Right lobe of liver (tissue), 6 donors: Measurements from ENCODE around the gene NEDD9. TPM values are rescaled to one million over a fixed set of nuclear protein-coding genes. Genes with fewer than 3 reads are reported as not detected.

ENCODE experiments used
- ATAC-seq, 4 donors: fragments of 200-7000 bp; cut with Tn5 transposase; one replicate each; pipeline ENCODE4 v1.9.1; 2020; ENCODE audit warnings: mild to moderate bottlenecking in 4 of 4, moderate library complexity in 4 of 4
- DNase-seq, 3 donors: peaks; one replicate each; pipeline ENCODE4 v3.0.0-alpha.2; 2020
- H3K27ac ChIP-seq, 3 donors: fragments of 200-600 bp; one replicate each; pipeline ENCODE4 v1.8.0; 2022
- H3K27me3 ChIP-seq, 2 donors: fragments of 200-600 bp; one replicate each; pipeline ENCODE4 v1.8.0; 2022
- H3K36me3 ChIP-seq, 4 donors: fragments of 200-600 bp; sonication (generic) in 1 of 4; one replicate each; pipeline versions ENCODE4 v1.5.1 to v1.8.0; 2017 to 2022; ENCODE audit warnings: control low read depth in 1 of 4
- H3K4me1 ChIP-seq, 4 donors: fragments of 200-600 bp; sonication (generic) in 1 of 4; one replicate each; pipeline versions ENCODE4 v1.5.1 to v1.8.0; 2017 to 2022; ENCODE audit warnings: control low read depth in 1 of 4
- H3K4me3 ChIP-seq, 3 donors: fragments of 200-600 bp; one replicate each; pipeline ENCODE4 v1.8.0; 2022
- H3K9me3 ChIP-seq, 4 donors: fragments of 200-600 bp; sonication (generic) in 1 of 4; one replicate each; pipeline versions ENCODE4 v1.5.1 to v1.8.0; 2017 to 2022; ENCODE audit warnings: control low read depth in 1 of 4
- POLR2A ChIP-seq: fragments of 450-650 bp; IDR thresholded peaks from one replicate; pipeline ENCODE4 v1.6.1; 2017; ENCODE audit warnings: antibody characterized with exemption, mild to moderate bottlenecking
- WGBS: methylation state at CpG from one replicate; pipeline ENCODE4 v1.1.6; 2018; ENCODE audit warnings: low coverage, low lambda C conversion rate; ENCODE audit not compliant: insufficient coverage; ENCODE audit errors: missing lambda C conversion rate; 5-methylcytosine and 5-hydroxymethylcytosine counted together
- intact Hi-C, 2 donors: fragments of 100-400 bp; cut with DNase I; formaldehyde crosslinking; loops; one replicate each; pipeline versions ENCODE4 v1.11.2 to v1.14.1; 2022
- total RNA-seq, 6 experiments: library from RNA; depleted of rRNA in 2 of 6; stranded (reverse); fragments of >200 nt in 2 of 6; fragmentation: NEBNext Ultra II Directional in 3 of 6; extraction: Animal tissue kit (Norgen Biotek cat#: 25700) in 3 of 6; gene quantifications; one replicate each; pipeline versions ENCODE4 v1.1.0 to v1.2.4, GENCODE V29; 2016 to 2023
- TF ChIP-seq, protein P1 (sequence below), 4 donors: fragments of 200-600 bp in 3 of 4; fragments of 450-650 bp in 1 of 4; IDR thresholded peaks; one replicate each; pipeline versions ENCODE4 v1.5.1 to v1.8.0; 2016 to 2022; ENCODE audit warnings: antibody characterized with exemption in 4 of 4, mild to moderate bottlenecking in 2 of 4
- donor health status: DM: no; HTN: yes; CAD: no.
- donor health status: DM: no; HTN: no; CAD: no.
- donor health status: DM: no; HTN: no; CAD: no.
- donor health status: DM: no; HTN: yes; CAD: no.
- donor health status: DM: no; HTN: yes; CAD: no.

Gene NEDD9
- total RNA-seq, 6 experiments from 2014 or later, result 5.1 to 59.8 (median 26.2) TPM

- H3K4me3 ChIP-seq, result no peak overlapping the region
- peaks cover 0 to 7% (median 0%) of the 10 kb centered on the region in 4 donors for H3K36me3 ChIP-seq
- intact Hi-C loops, result no loop called here
- TF ChIP-seq, protein P1, sequence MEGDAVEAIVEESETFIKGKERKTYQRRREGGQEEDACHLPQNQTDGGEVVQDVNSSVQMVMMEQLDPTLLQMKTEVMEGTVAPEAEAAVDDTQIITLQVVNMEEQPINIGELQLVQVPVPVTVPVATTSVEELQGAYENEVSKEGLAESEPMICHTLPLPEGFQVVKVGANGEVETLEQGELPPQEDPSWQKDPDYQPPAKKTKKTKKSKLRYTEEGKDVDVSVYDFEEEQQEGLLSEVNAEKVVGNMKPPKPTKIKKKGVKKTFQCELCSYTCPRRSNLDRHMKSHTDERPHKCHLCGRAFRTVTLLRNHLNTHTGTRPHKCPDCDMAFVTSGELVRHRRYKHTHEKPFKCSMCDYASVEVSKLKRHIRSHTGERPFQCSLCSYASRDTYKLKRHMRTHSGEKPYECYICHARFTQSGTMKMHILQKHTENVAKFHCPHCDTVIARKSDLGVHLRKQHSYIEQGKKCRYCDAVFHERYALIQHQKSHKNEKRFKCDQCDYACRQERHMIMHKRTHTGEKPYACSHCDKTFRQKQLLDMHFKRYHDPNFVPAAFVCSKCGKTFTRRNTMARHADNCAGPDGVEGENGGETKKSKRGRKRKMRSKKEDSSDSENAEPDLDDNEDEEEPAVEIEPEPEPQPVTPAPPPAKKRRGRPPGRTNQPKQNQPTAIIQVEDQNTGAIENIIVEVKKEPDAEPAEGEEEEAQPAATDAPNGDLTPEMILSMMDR (IDR thresholded peaks at IDR 0.05), result no peak
- TF ChIP-seq POLR2A, result no peak
- WGBS, result 43% methylated on average over 4 of the region's 4 CpGs
- no peaks in the 10 kb centered on the region for H3K9me3 ChIP-seq
- peak; percentile 13 to 44 (median 39) for ATAC-seq
- H3K27me3 ChIP-seq, result no peaks in the 10 kb centered on the region
- H3K27ac ChIP-seq, result no peak overlapping the region
- no peak for DNase-seq
- H3K4me1 ChIP-seq, result peaks cover 0 to 22% (median under 1%) of the 10 kb centered on the region in 4 donors
These were observed 19.8 kb downstream of the NEDD9 start for GRCh38 chr6:11212664-11213063.

- no peak overlapping the region for H3K27ac ChIP-seq
- 80% methylated on average over 2 of the region's 2 CpGs for WGBS
These were observed 21.2 kb downstream of the NEDD9 start for GRCh38 chr6:11211254-11211653.

DNA sequence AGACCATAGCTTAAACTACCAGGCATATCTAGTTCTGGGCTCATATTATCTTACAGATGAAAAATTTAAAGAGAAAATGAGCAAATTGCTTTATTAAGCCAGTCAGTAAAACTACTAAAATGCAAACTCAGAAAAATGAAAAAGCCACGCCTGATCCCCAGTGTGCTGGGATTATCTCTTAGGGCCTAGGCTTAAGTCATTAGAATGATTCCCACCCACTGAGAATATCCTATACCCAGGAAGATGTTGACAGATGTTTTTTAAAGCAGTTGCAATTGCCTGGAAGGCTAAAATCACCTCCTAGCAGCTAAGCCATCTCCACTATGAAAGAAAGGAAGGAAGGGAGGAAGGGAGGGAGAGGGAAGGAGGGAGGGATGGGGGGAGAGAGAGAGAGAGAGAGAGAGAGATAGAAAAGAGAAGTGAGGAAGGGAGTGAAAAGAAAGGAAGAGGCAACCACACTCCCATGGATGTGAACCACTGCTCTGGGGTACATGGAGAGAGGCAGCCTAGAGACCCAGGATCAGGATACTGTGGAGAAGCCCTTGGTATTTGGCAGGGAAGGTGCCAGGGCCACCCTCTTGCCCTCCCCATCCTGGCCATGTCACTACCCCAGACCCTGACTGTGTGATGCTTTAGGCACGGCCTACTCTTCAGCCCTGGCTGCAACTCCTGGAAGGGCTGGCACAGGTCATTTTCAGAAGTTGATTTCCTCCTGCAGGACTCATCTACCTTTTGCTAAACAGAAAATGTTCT is 21.9 kb downstream of the NEDD9 start:
- peak overlapping the region in 1 of 3 donors; percentile 4 for H3K27ac ChIP-seq
- 55% methylated on average over 1 of the region's 2 CpGs for WGBS

More at GRCh38 chr6:11211254-11211653, 21.2 kb downstream of the NEDD9 start:
- Histone ChIP-seq H3K27me3 (no peaks in the 10 kb centered on the region), H3K9me3 (no peaks in the 10 kb centered on the region), H3K4me1 (peaks cover 0 to 28% (median 2%) of the 10 kb centered on the region in 4 donors), H3K4me3 (no peak overlapping the region), H3K36me3 (peaks cover 0 to 7% (median 0%) of the 10 kb centered on the region in 4 donors)
- TF ChIP-seq POLR2A, result no peak
- TF ChIP-seq, protein P1 (IDR thresholded peaks at IDR 0.05), result no peak
- DNase-seq (no peak), ATAC-seq (no peak)
- intact Hi-C loops, result no loop called here

DNA sequence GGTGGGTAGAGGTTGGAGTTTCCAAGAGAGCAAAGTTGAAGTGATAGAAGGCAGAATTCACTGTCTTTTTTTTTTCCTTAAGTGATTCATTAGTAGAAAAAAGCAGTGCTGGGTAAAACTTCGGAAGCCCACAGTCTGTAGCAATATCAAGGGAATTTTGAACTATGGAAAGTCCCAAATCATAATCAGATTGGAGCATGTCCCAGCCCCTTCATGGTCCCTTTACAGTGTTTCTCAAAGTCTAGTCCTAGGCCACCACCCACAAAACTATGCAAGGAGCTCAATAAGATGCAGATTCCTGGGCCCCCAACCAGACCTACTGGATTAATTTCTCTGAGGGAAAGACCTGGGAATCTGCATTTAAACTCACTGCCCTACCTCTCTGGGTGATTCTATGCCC is 22.6 kb downstream of the NEDD9 start:
- Histone ChIP-seq H3K4me3 (no peak overlapping the region), H3K27ac (peak overlapping the region in 1 of 3 donors; percentile 4), H3K36me3 (peaks cover 0 to 7% (median 0%) of the 10 kb centered on the region in 4 donors), H3K4me1 (peaks cover 0 to 30% (median 2%) of the 10 kb centered on the region in 4 donors), H3K27me3 (no peaks in the 10 kb centered on the region), H3K9me3 (no peaks in the 10 kb centered on the region)
- intact Hi-C loops, result no loop called here
- no peak for TF ChIP-seq POLR2A
- TF ChIP-seq, protein P1 (IDR thresholded peaks at IDR 0.05), result no peak
- peak in 1 of 4 donors; percentile 8 for ATAC-seq
- 44% methylated on average over 1 of the region's 1 CpG for WGBS
- no peak for DNase-seq

More for the DNA sequence above, 21.9 kb downstream of the NEDD9 start:
- H3K36me3 ChIP-seq, result peaks cover 0 to 7% (median 0%) of the 10 kb centered on the region in 4 donors
- ATAC-seq (peak in 1 of 4 donors; percentile 9), DNase-seq (no peak)
- H3K9me3 ChIP-seq, result no peaks in the 10 kb centered on the region
- H3K27me3 ChIP-seq, result no peaks in the 10 kb centered on the region
- TF ChIP-seq POLR2A, result no peak
- TF ChIP-seq, protein P1 (IDR thresholded peaks at IDR 0.05), result no peak
- intact Hi-C loops, result no loop called here
- peaks cover 0 to 30% (median 2%) of the 10 kb centered on the region in 4 donors for H3K4me1 ChIP-seq
- H3K4me3 ChIP-seq, result no peak overlapping the region
